ENCODE results near the gene CBY3.

CBY3 gene

GRCh38 chr5:179729303-179729702, 48.5 kb upstream of the CBY3 start:
- ChIA-PET CTCF (interaction anchor here (0.5 kb wide), 1 partner anchor 15 kb away, joined by 3 read pairs; no protein-coding TSS in a partner anchor), POLR2A (interaction anchor here (1.1 kb wide), 1 partner anchor 92 kb away, joined by 3 read pairs; the partner anchor contains the start of gene SQSTM1)
- Histone ChIP-seq H3K27ac (ENCODE audit: extremely low read depth, low read depth, low read length) (no peak overlapping the region), H3K36me3 (ENCODE audit: control insufficient read depth in 2 of 2, insufficient read depth in 1 of 2, low read length in 2 of 2) (peaks cover 48 to 65% of the 10 kb centered on the region in 2 experiments), H3K9me3 (ENCODE audit: control insufficient read depth, insufficient read depth, low read depth, low read length) (no peaks in the 10 kb centered on the region), H3K4me1 (ENCODE audit: control insufficient read depth, insufficient read depth, low read length) (peaks cover 2% of the 10 kb centered on the region; the same call in 1 of the 2 replicates), H3K4me3 (ENCODE audit: low read depth, low read length) (no peak overlapping the region)
- TF ChIP-seq ZNF600 (tag by site-specific recombination; IDR thresholded peaks at IDR 0.05) (peak; percentile 99), GLI4 (tag by site-specific recombination; IDR thresholded peaks at IDR 0.05) (no peak), PRDM1 (tag by site-specific recombination; IDR thresholded peaks at IDR 0.05) (0 out of 2 replicates have a peak, but pooled peaks have one; percentile 31), OSR2 (tag by site-specific recombination; IDR thresholded peaks at IDR 0.05) (no peak)
- TF ChIP-seq, protein P1, sequence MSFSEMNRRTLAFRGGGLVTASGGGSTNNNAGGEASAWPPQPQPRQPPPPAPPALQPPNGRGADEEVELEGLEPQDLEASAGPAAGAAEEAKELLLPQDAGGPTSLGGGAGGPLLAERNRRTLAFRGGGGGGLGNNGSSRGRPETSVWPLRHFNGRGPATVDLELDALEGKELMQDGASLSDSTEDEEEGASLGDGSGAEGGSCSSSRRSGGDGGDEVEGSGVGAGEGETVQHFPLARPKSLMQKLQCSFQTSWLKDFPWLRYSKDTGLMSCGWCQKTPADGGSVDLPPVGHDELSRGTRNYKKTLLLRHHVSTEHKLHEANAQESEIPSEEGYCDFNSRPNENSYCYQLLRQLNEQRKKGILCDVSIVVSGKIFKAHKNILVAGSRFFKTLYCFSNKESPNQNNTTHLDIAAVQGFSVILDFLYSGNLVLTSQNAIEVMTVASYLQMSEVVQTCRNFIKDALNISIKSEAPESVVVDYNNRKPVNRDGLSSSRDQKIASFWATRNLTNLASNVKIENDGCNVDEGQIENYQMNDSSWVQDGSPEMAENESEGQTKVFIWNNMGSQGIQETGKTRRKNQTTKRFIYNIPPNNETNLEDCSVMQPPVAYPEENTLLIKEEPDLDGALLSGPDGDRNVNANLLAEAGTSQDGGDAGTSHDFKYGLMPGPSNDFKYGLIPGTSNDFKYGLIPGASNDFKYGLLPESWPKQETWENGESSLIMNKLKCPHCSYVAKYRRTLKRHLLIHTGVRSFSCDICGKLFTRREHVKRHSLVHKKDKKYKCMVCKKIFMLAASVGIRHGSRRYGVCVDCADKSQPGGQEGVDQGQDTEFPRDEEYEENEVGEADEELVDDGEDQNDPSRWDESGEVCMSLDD (tag by site-specific recombination; IDR thresholded peaks at IDR 0.05), result no peak

- CTCF ChIA-PET, result interaction anchor here (1.3 kb wide), 1 partner anchor 14 kb away, joined by 5 read pairs; no protein-coding TSS in a partner anchor
- H3K27ac ChIP-seq (ENCODE audit: extremely low read depth, low read depth, low read length), result no peak overlapping the region
- POLR2A ChIA-PET, result no interaction called here
- H3K4me3 ChIP-seq (ENCODE audit: low read depth, low read length), result no peak overlapping the region
- TF ChIP-seq ZNF341 (tag by site-specific recombination; IDR thresholded peaks at IDR 0.05; ENCODE audit: low read depth), result peak; percentile 44
- TF ChIP-seq ZFP41 (tag by site-specific recombination; IDR thresholded peaks at IDR 0.05; ENCODE audit: borderline replicate concordance), result no peak
- H3K4me1 ChIP-seq (ENCODE audit: control insufficient read depth, insufficient read depth, low read length), result no peaks in the 10 kb centered on the region
- H3K36me3 ChIP-seq (ENCODE audit: control insufficient read depth in 2 of 2, insufficient read depth in 1 of 2, low read length in 2 of 2), result peaks cover 65 to 87% of the 10 kb centered on the region in 2 experiments
- H3K9me3 ChIP-seq (ENCODE audit: control insufficient read depth, insufficient read depth, low read depth, low read length), result no peaks in the 10 kb centered on the region
Observed at GRCh38 chr5:179727106-179727505, 46.3 kb upstream of the CBY3 start.

DNA sequence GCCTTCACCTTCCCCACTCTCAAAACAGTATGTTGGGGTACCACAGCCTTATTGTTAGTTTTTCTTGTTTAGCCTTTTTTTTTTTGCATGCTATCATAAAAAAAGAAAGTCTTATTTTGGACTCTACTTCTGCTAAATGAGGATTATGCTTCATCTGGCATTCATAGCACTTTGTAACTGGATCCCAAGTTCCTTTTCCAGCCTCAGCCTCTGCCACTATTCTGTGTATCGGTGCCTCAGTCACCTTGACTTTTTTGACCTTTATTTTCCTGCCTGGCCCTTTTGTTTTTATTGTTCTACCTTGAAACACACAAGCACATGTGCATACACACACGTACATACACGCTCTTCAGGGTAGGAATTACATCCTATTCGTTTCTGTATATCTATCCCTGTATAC, 43.3 kb upstream of the CBY3 start:
- H3K27ac ChIP-seq (ENCODE audit: extremely low read depth, low read depth, low read length), result no peak overlapping the region
- no peak overlapping the region for H3K4me3 ChIP-seq (ENCODE audit: low read depth, low read length)
- H3K4me1 ChIP-seq (ENCODE audit: control insufficient read depth, insufficient read depth, low read length), result no peaks in the 10 kb centered on the region
- no peaks in the 10 kb centered on the region for H3K9me3 ChIP-seq (ENCODE audit: control insufficient read depth, insufficient read depth, low read depth, low read length)
- H3K36me3 ChIP-seq (ENCODE audit: control insufficient read depth in 2 of 2, insufficient read depth in 1 of 2, low read length in 2 of 2), result peaks cover 86 to 96% of the 10 kb centered on the region in 2 experiments
- ChIA-PET CTCF (no interaction called here), POLR2A (no interaction called here)
- no peak for TF ChIP-seq ZNF391 (tag by site-specific recombination; IDR thresholded peaks at IDR 0.05; ENCODE audit: borderline replicate concordance, low read depth)
- no peak for TF ChIP-seq SCRT1 (tag by site-specific recombination; IDR thresholded peaks at IDR 0.05; ENCODE audit: borderline replicate concordance)
- no peak for TF ChIP-seq GLIS1 (tag by site-specific recombination; IDR thresholded peaks at IDR 0.05)
- TF ChIP-seq, protein P2, sequence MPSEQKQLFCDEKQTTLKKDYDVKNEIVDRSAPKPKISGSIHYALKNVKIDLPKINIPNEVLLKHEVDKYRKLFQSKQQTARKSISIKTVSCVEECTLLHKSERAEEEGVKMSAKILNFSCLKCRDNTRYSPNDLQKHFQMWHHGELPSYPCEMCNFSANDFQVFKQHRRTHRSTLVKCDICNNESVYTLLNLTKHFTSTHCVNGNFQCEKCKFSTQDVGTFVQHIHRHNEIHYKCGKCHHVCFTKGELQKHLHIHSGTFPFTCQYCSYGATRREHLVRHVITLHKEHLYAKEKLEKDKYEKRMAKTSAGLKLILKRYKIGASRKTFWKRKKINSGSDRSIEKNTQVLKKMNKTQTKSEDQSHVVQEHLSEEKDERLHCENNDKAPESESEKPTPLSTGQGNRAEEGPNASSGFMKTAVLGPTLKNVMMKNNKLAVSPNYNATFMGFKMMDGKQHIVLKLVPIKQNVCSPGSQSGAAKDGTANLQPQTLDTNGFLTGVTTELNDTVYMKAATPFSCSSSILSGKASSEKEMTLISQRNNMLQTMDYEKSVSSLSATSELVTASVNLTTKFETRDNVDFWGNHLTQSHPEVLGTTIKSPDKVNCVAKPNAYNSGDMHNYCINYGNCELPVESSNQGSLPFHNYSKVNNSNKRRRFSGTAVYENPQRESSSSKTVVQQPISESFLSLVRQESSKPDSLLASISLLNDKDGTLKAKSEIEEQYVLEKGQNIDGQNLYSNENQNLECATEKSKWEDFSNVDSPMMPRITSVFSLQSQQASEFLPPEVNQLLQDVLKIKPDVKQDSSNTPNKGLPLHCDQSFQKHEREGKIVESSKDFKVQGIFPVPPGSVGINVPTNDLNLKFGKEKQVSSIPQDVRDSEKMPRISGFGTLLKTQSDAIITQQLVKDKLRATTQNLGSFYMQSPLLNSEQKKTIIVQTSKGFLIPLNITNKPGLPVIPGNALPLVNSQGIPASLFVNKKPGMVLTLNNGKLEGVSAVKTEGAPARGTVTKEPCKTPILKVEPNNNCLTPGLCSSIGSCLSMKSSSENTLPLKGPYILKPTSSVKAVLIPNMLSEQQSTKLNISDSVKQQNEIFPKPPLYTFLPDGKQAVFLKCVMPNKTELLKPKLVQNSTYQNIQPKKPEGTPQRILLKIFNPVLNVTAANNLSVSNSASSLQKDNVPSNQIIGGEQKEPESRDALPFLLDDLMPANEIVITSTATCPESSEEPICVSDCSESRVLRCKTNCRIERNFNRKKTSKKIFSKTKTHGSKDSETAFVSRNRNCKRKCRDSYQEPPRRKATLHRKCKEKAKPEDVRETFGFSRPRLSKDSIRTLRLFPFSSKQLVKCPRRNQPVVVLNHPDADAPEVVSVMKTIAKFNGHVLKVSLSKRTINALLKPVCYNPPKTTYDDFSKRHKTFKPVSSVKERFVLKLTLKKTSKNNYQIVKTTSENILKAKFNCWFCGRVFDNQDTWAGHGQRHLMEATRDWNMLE (tag by site-specific recombination; conservative IDR thresholded peaks at IDR 0.05; ENCODE audit: low read depth), result no peak
- no peak for TF ChIP-seq ZBTB1 (tag by site-specific recombination; IDR thresholded peaks at IDR 0.05)
- TF ChIP-seq KLF10 (tag by site-specific recombination; IDR thresholded peaks at IDR 0.05), result no peak
- TF ChIP-seq ZNF660 (tag by site-specific recombination; IDR thresholded peaks at IDR 0.05), result no peak
- TF ChIP-seq, protein P3, sequence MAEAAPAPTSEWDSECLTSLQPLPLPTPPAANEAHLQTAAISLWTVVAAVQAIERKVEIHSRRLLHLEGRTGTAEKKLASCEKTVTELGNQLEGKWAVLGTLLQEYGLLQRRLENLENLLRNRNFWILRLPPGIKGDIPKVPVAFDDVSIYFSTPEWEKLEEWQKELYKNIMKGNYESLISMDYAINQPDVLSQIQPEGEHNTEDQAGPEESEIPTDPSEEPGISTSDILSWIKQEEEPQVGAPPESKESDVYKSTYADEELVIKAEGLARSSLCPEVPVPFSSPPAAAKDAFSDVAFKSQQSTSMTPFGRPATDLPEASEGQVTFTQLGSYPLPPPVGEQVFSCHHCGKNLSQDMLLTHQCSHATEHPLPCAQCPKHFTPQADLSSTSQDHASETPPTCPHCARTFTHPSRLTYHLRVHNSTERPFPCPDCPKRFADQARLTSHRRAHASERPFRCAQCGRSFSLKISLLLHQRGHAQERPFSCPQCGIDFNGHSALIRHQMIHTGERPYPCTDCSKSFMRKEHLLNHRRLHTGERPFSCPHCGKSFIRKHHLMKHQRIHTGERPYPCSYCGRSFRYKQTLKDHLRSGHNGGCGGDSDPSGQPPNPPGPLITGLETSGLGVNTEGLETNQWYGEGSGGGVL (tag by site-specific recombination; IDR thresholded peaks at IDR 0.05), result no peak
- no peak for TF ChIP-seq ZIC2 (tag by site-specific recombination; IDR thresholded peaks at IDR 0.05)
- no peak for TF ChIP-seq ZNF132 (tag by site-specific recombination; IDR thresholded peaks at IDR 0.05; ENCODE audit: borderline replicate concordance)
- TF ChIP-seq ZNF677 (tag by site-specific recombination; IDR thresholded peaks at IDR 0.05), result no peak
- no peak for TF ChIP-seq ZNF600 (tag by site-specific recombination; IDR thresholded peaks at IDR 0.05)
- no peak for TF ChIP-seq ZNF140 (tag by site-specific recombination; IDR thresholded peaks at IDR 0.05)
- TF ChIP-seq ZNF169 (tag by site-specific recombination; IDR thresholded peaks at IDR 0.05), result no peak
- TF ChIP-seq REPIN1 (tag by site-specific recombination; IDR thresholded peaks at IDR 0.05; ENCODE audit: low read depth), result no peak
- no peak for TF ChIP-seq MZF1 (tag by site-specific recombination; IDR thresholded peaks at IDR 0.05; ENCODE audit: borderline replicate concordance)
